ENCODE data around the gene PLSCR1.

PLSCR1 gene

DNA sequence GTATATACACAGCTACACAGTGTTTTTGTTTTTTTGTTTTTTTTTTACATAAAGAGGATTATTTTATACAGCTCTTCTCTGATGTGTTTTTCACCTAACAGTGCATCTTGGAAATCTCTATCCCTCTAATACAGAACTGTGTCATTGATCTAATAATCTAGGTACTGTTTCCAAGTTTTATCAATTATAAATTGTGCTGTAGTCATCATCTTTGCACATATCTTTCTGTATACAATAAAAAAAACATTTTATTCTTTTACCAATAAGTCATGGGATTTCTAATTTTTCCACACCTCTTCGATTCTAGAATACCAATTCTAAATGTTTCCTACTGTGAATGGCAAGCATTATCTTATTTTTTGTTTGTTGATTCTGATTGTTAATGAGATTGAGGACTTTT is 73.4 kb downstream of the PLSCR1 start:
- DNase-seq = no peak

DNA sequence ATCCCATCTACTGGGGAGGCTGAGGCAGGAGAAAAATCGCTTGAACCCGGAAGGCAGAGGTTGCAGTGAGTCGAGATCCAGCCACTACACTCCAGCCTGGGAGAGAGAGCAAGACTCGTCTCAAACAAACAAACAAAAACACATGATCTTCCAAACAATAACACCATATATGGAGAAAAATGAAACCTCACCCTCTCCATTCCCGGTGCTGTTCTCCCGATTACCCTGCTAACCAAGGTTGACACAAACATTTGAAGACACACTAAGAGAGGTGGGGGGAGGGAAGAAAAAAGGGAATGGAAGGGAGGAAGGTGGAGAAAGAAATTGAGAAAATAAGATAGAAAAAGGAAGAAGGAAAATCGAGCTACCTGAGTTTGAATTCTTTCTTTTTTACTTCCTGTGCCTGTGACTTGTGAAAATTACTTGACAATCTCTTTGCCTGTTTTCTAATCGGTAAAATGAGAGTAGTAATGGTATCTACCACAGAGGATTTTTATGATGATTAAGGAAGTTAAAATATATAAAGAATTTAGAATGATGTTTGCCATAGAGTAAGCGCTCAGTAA is 73.9 kb downstream of the PLSCR1 start:
- no peak for DNase-seq

DNA sequence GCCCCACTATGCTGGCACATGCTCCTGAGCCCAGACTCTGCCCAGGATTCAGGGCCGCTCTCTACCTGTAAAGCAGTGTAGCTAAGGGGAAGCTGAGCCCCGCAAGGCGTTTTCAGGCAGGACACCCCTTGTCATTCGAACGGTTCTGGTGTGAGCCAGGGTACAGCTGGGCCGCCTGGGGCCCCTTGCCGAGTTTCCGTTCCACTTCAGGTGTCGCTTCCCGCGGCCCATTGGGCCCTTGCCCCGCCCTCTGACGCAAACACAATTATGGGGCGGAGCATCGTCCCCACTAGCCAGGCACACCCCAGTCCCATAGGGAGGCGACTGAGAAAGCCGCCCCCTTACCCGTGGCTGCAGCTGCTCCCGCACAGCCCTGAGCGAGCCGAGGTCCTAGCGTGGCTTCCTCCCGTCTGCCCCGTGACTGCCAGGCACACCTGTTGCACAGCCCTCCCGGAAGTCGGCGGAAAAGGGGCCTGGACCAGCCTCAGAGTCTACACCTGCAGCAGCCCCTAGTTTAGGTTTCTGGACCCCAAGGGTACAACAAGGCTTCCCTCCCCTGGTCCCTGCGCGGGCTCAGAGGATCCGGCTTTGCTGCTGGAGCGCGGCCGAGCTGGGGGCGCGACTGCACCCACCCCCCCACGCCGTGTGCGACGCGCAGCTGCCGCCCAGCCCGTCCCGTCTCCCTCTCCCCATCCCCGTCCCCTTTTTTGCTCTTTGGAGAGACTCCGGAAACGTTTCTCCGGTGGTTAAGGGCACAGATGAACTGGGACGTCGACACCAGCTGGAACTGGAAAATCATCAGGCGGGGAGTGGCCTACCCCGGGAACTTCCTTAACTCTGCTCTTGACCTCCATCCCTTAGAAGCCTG is 75.0 kb downstream of the PLSCR1 start, which contains the start of gene PLSCR2:
Gene PLSCR2, minus strand, starts transcription at position 412 of the 868 bp plus-strand sequence. CDS start 9,657 bp downstream, outside the sequence.
- DNase-seq = peak; percentile 56 to 64 (median 63)

- DNase-seq = peak in 1 of 3 donors; percentile 4
These were observed 75.7 kb downstream of the PLSCR1 start for GRCh38 chr3:146468671-146469149.

DNA sequence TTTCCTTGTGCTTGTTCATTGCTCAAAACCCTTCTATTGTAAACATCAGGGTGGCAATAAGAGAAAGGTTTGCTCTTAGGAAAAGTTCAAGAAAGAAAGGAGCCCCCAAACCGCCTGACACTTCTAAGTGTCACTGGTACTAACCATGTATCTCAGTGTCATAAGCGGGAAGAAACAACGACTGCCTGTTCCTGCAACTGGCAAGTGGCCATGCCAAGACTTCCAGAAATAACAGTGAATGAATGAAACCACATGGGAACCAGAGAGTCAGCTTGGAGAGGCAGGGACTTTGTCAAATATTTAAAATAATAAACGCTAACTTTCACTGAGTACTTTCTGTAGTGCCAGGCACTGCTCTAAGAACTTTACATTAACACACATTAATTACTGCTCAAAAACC is 76.2 kb downstream of the PLSCR1 start:
- DNase-seq = no peak

DNA sequence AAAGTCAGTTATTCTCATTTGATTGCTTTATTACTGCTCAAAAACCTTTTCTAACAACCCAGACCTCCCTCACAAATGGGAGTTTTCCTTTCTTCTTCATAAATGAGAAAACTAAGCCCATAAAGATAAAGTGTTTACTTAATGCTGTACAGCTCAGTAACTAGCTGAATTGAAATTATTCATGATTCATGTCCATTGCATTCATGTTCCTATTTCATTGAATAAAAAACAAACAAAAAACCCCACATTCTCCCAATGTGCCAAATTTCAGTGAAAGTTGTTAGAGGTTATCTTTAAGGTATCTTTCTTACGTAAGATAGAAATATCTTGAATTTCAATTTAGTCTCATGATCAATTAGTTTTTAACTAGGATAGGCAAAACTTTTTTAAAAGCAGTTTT is 77.8 kb downstream of the PLSCR1 start:
- no peak for DNase-seq

DNA sequence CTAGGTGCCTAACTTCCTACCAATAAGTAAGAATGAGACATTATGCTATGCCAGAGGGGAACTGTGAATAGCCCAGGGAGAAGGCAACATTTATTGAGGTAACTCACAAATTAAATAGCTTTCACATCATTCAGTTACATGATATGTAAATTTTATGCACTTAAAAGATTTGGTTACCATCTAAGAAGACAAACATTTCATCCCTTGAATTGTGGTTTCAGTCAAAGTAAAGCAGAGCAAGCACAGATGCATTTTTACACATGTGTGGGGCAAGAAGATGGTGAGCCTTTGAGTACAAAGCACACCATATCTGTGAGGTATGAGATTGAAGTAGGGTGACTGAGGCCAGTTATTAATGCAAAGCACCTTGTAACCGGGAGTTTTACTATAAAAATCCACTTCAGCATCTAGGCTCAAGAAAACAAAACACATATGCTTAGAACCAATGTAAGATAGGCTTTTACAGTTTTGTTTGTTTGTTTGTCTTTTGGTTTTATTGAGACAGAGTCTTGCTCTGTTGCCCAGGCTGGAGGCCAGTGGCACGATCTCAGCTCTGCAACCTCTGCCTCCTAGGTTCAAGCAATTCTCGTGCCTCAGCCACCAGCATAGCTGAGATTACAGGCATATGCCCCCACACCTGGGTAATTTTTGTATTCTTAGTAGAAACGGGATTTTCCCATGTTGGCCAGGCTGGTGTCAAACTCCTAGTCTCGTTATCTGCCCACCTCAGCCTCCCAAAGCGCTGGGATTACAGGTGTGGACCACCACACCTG is 78.5 kb downstream of the PLSCR1 start:
- no peak for DNase-seq

Data from suppressor macrophage treated with lipopolysaccharide for 1 hour (primary cell).